8988T (cell line): Measurements from ENCODE around the gene GNA12.
"Not testable (repeated sequence)": the region's sequence is repeated elsewhere in the genome, so short reads cannot be mapped to it uniquely, and the experiment has no call there.

Experiments used
- DNase-seq: peaks from one replicate; pipeline ENCODE4 v3.0.0; 2011

GNA12 gene

GRCh38 chr7:2775376-2775775 lies 68.7 kb downstream of the GNA12 start:
- DNase-seq, result no peak

- DNase-seq, result no peak
Observed at GRCh38 chr7:2774935-2775334, 69.2 kb downstream of the GNA12 start.

- DNase-seq, result no peak
Observed at GRCh38 chr7:2774280-2774679, 69.8 kb downstream of the GNA12 start.

GRCh38 chr7:2773608-2774007 lies 70.5 kb downstream of the GNA12 start:
- no peak for DNase-seq

GRCh38 chr7:2771274-2771731 lies 72.8 kb downstream of the GNA12 start:
- DNase-seq, result no peak

- DNase-seq, result no peak
Observed at GRCh38 chr7:2764621-2765020, 79.5 kb downstream of the GNA12 start.

GRCh38 chr7:2763597-2763996 lies 80.5 kb downstream of the GNA12 start:
- no peak for DNase-seq

GRCh38 chr7:2761801-2762497 lies 82.2 kb downstream of the GNA12 start:
- DNase-seq, result no peak

GRCh38 chr7:2761131-2761624 lies 82.9 kb downstream of the GNA12 start:
- no peak for DNase-seq

GRCh38 chr7:2760098-2760889 lies 83.8 kb downstream of the GNA12 start:
- peak; percentile 19 for DNase-seq

- DNase-seq, result no peak
Observed at GRCh38 chr7:2759736-2760097, 84.4 kb downstream of the GNA12 start.

- DNase-seq, result no peak
Observed at GRCh38 chr7:2758673-2759616, 85.2 kb downstream of the GNA12 start.

GRCh38 chr7:2757904-2758672 lies 86.0 kb downstream of the GNA12 start:
- no peak for DNase-seq

- no peak for DNase-seq
Observed at GRCh38 chr7:2757361-2757903, 86.7 kb downstream of the GNA12 start.

GRCh38 chr7:2755531-2755930 lies 88.6 kb downstream of the GNA12 start:
- DNase-seq, result no peak

- DNase-seq, result no peak
Observed at GRCh38 chr7:2754912-2755311, 89.2 kb downstream of the GNA12 start.

- DNase-seq, result no peak
Observed at GRCh38 chr7:2754086-2754485, 90.0 kb downstream of the GNA12 start.

- DNase-seq, result no peak
Observed at GRCh38 chr7:2753148-2753547, 91.0 kb downstream of the GNA12 start.

GRCh38 chr7:2751086-2751485 lies 93.0 kb downstream of the GNA12 start:
- no peak for DNase-seq

- DNase-seq, result no peak
Observed at GRCh38 chr7:2750004-2750407, 94.1 kb downstream of the GNA12 start.

GRCh38 chr7:2748684-2749083 lies 95.4 kb downstream of the GNA12 start:
- not testable (repeated sequence) for DNase-seq
